ELR (cell line): ENCODE measurements around the gene CDC42SE2.
"Not testable (repeated sequence)": the region's sequence is repeated elsewhere in the genome, so short reads cannot be mapped to it uniquely, and the experiment has no call there.

Experiments used
- DNase-seq: peaks from one replicate; pipeline ENCODE4 v3.0.0-alpha.2; 2015; ENCODE audit warnings: low read depth

Gene CDC42SE2

DNA sequence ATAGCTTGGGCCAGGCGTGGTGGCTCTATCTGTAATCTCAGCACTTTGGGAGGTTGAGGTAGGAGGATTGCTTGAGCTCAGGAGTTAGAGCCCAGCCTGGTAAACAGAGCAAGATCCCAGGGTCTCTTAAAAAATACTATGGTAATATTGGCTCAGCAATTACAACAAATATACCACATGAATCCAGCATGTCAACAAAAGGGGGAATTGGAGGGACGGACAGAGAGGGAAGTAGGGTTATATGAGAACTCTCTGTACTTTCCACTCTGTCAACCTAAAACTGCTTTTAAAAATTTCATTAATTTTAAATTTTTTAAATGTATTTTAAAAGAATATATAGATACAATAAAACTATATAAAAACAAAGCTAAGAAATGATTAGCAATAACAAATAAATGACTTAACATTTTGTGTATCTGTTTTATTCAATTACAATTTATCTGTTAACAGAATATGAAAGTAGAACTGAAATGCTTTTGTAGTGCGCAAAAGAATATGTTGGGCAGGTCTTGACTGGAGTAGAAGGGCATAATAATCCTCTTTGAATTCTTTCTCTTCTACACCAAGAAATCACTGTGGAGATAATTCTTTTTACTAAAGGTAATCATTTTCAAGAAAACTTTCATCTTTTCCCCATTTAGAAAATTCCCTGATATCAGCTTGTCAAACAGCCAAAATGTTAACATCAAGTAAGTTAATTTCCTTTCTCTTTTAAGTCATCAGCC is 12.9 kb upstream of the CDC42SE2 start:
- DNase-seq: no peak

DNA sequence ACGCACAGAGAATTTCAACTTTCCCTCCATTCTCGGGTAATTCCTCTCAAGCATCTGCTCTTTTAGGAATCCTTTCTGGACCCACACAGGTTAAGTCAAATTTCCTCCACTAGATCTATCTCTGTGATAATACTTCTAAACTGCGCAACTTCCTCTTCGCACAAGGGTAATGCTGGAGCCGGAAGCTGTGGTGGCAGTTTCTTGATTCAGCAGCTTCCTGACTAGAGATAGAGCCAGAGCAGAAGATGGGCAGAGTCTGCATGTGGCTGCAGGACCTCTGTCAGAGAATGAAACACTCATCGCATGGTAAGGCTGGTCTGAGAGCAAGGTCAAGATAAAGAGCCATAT is 11.1 kb upstream of the CDC42SE2 start:
- DNase-seq: no peak

DNA sequence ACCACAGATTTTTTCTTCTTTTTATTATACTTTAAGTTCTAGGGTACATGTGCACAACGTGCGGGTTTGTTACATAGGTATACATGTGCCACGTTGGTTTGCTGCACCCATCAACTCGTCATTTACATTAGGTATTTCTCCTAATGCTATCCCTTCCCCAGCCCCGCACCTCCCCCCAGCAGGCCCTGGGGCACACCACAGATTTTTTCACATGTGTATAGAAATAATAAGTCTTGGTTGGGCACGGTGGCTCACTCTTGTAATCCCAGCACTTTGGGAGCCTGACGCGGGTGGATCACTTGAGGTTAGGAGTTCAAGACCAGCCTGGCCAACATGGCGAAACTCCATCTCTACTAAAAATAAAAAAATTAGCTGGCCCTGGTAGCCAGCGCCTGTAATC is 9.8 kb upstream of the CDC42SE2 start:
- DNase-seq: not testable (repeated sequence)

DNA sequence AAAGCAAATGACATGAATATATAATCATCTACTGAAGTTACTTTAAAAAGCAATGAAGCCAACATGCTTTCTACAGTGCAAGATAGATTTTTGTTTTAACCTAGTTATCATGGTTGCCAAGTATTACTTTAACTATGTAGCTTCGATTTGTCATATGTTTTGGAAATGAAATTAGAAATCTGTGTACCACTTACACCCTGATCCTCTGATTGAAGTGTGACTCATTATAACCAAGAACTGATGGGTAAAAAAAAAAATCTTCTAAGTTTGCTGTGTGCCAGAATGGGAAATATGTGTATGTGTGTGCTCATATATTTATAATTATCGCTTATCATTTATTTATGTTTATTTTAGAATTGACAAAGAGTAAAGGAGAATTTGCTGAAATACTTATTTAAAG is 9.1 kb upstream of the CDC42SE2 start:
- DNase-seq: no peak

DNA sequence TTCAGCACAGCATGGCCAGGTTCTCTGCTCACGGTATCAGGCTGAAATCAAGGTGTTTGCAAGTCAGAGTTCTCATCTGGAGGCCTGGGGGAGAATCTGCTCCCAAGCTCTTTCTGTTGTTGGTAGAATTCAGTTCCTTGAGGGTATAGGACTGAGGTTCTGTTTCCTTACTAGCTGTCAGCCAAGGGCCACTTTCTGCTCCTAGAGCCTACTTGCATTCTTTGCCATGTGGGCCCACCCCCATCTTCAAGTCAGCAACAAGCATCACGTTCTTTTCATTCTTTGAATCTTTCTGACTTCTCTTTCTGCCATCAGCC is 7.4 kb upstream of the CDC42SE2 start:
- DNase-seq: no peak

DNA sequence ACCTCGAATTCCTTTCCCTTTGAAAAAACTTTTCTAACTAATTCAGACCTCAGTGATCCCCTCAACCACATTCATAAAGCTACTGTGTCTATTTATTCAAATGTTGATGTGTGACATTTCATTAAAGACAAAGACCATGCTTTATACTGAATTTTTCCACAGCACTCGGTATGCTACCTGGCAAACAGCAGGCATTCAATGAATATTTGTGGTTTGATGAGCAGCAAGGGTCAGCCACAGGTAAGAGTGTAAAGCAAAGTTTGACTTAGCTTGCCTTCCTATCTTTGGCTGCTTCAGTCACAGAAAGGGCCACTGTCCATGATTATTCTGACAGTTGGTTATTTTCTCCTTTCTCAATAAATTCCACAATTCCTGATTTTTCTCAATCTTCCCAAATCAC is 5.1 kb upstream of the CDC42SE2 start:
- DNase-seq: no peak

DNA sequence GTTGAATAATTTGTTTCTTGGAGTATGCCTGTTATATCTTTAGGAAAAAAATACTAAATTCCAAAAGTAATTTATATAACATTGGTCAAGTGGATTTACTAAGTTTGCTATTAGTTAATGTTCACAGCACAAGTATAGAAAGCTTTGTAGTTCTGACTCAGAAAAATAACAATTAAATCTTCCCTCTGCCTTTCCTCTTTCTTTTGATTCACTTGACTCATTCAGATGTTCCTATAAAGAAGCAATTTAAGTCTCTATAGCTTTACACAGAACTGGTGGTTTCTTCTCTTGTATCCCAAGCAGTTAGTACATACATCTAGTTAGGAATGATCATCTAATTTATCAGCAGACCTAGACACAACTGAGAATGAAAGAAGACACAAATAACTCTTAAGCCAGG is 4.5 kb upstream of the CDC42SE2 start:
- DNase-seq: no peak

DNA sequence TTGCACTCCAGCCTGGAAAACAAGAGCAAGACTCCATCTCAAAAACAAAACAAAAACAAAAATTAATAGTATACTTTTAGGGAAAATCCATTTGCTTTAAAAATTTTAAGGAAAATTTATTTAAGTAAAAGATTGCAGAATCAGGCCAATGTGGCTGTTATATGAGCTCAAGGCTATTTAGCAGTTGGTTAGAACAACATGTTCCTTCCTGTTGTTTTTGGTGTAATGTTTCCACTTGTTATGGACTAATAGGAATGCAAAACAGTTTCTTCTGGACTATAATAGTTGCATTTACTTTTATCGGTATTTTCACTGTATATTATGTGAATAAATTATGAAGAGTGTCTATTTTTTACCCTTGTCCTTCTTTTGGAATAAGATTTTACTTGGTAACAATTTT is 3.0 kb upstream of the CDC42SE2 start:
- DNase-seq: no peak

DNA sequence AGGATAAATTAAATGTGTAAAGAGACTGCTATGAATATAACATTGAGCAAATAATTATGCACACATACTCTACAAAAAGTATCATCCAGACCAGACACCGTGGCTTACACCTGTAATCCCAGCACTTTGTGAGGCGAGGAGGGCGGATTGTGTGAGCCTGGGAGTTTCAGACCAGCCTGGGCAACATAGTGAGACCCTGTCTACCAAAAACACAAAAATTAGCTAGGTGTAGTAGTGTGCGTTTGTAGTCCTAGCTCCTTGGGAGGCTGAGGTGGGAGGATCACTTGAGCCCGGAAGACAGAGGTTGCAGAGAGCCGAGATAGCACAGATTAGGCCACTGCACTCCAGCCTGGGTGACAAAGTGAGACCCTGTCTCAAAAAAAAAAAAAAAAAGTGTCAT is 2.4 kb upstream of the CDC42SE2 start:
- no peak for DNase-seq

DNA sequence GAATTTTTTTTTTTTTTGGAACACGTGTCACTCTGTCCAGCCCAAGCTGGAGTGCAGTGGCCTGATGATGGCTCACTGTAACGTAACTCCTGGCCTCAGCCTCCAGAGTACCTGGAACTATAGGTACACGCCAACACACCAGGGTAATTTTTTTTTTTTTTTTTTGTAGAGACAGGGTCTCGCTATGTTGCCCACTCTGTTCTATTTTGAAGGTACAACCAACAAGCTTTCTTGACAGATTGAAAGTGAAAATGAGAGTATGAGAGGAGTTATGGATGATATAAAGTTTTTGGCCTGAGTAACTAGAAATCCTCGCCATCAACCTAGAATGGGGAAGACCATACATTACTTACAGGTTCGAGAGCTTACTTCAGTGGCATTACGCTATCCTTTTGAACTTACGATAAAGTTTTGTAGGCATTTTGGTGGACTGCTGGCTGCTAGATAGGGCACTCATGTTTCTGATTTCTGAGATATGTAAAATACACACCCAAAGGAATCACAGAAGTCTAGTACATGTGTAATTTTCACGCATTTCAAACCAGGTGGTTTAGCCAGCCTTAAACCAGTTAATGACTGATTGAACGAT is 806 bp upstream of the CDC42SE2 start:
- peak; percentile 43 for DNase-seq

DNA sequence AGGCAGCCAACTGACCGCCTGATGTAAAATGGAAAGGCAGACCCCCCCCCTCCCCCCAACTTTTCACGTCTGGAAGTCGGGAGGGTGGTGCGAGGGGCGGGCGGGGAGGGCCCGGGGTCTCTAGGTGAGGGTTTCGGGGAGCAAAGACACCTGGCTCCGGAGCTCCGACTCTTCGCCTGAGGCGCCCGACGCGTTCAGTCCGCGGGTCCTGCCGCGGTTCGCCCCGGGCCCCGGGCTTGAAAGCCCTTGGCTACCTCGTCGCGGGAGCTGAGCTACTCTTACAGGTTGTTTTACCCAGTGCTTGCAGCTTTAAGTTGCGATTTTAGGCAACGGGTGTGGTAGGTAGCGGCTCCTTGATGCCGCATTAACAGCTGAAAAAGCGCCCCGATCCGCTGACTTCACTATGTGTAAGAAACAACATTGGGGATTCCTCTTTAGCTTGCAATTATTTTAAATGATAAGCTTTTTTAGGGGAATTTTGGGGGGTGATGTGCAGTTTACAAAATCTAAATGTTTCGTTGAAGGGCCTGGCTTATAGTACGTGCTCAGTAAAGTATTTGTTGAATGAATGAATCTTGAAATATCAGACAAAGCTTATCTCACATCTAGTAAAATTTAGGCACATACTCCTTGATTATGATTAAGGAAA is 722 bp downstream of the CDC42SE2 start:
- peak; percentile 52 for DNase-seq

DNA sequence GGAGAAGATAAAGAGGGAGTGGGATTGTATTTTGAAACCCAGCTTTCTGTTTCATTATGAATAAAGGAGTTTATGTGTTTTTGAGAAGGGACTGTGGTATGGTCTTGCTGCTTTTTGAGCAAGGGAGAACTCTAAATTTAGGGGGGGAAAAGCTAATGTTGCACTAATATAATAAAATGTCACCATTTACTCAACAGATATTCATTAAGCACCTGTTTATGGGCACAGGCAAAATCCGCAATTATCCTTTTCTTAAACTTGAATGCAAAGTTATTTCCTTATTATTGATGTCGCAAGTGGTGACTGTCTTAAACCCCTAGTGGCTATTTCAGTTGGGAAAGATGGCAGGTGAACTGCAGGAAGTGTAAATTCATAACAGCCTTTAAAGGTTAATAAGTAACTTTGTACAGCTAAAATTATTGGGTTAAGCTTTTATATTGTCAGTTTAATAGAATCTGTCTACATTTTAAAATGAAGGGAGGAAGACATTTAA is 1.5 kb downstream of the CDC42SE2 start:
- peak; percentile 68 for DNase-seq

DNA sequence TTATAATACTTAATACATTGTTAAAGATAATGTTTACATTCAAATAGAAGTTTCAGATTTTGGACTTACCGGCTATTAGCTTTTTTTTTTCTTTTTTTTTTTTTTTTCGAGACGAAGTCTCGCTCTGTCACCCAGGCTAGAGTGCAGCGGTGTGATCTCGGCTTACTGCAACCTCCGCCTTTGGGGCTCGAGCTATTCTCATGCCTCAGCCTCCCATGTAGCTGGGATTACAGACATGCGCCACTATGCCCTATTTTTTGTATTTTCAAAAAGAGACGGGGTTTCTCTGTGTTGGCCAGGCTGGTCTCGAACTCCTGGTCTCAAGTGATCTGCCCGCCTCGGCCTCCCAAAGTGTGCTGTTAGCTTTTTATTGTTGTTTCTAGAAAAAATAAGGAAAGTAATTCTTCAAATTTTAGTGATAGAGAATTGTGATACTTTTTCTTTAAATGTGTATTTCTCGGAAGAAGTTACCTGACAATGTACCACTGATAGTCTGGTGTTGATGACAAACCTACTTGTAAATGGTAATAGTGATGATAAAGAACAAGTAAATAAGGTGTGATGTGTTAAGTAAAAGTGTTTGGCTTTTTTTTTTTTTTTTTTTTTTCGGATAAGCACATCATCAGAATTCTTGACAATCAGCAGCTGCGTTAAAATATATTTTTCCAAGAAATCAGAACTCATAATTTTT is 2.7 kb downstream of the CDC42SE2 start:
- DNase-seq: no peak

DNA sequence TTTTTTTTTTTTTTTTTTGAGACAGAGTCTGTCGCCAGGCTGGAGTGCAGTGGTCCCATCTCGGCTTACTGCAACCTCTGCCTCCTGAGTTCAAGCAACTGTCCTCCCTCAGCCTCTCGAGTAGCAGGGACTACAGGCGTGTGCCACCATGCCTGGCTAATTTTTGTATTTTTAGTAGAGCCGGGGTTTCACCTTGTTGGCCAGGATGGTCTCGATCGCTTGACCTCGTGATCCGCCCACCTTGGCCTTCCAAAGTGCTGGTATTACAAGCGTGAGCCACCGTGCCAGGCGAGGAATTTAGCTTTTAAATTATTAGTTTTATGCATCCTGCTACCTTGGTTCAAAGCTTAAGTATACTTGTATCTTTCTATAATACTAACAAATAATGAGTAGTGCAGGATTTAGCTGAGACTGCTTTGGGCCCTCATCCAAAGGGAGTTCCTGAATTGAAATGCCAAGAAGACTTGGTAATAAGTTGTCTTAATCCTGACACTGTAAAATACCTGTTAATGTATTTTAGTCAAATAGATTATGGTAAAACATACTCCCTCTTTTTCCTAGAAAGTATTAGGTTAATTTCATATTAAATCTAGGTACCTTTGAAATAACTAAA is 5.0 kb downstream of the CDC42SE2 start:
- no peak for DNase-seq

DNA sequence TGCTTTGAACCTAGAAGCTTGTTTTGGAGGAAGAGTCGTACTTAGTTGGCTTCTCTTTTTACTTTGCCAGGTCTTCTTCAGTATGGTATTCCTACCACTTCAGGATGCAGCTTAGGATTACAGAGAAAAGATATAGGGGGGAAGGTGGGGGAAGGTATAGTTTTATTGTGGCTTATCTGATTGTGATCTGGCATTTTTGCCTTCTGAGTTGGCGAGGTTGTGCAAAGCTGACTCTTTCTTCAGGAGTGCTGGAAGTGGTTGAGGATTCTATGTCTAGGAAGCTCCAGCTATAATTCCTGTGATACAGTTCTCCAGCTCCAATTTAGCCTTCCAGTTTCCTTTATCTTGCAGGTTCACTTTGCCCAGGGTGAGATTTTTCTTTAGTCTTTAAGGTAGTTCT is 7.0 kb downstream of the CDC42SE2 start:
- DNase-seq: peak; percentile 88

DNA sequence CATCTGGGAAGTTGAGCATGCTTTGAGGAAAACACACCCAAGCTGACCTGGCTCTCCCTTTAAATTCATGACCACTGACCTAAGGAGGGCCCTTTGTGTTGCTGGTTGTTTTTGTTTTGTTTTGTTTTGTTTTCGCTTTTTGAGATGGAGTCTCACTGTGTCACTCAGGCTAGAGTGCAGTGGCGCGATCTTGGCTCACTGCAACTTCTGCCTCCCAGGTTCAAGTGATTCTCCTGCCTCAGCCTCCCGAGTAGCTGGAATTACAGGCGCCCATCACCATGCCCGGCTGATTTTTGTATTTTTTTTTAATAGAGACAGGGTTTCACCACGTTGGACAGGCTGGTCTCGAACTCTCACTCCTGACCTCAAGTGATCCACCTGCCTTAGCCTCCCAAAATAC is 8.0 kb downstream of the CDC42SE2 start:
- DNase-seq: not testable (repeated sequence)

DNA sequence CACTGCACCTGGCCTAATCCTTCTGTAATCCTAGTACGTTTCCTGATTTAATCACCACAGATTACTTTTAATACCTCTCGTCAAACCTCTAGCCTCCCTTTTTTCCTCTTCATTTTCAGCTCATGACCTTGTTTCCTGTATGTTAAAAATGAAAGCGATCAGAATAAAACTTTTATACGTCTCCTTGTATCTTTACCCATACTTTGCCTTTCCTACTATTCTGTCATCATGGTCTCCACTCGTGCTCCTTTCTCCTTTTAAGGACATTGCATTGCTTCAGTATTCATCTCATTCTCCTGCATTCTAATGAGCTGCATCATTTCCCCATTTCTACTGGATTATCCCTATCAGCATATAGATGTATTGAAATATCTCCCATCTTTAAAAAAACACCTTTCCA is 8.5 kb downstream of the CDC42SE2 start:
- DNase-seq: peak; percentile 27

DNA sequence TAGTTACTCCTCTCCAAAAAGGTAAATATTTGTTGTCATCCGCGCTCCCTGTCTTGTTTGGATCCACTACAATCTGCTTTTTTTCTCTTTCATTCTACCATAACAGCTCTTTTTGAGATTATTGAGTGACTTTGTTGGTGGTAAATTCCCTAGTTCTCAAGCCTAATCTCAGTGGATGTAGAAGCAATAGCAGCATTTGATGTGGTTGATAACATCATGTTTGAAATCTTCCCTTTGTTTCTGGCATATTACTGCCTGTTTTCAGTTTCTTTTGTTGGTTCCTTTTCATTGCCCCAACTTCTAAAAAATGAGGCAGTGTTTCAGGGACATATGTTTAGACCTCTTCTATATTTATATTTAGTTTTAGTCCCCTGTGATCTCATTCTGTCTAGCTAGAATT is 8.9 kb downstream of the CDC42SE2 start:
- no peak for DNase-seq

DNA sequence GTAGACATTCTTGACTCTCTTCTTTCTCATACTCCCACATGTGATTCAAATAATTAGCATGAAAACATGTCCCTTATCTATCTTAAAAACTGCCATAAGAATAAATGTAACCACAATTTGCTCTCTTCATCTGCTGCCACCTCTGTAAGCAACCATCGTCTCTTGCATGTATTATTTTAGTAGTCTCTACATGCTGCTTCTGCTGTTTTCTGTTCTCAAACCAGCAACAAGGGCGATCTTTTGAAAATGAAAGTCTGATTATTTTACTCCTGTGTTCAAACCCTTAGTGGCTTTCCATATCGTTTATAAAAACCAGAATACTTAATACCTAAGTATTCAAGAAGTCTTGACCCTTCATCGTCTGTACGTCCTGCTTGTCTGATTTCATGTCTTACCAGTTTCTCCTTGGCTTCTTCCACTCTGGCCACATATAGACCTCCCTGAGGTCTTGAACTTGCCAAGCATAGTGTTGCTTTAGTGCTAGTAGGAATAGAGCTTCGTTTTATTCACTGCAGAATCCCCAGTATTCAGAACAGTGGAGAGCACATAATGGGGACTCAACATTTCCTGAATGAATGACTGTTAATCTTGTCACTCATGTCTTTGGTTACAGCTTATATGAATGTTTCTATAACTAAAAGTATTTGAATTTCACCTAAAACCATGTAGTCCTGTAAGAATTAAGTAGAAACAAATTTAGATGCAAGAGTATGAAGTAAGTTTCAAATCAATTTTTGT is 10.6 kb downstream of the CDC42SE2 start:
- no peak for DNase-seq

DNA sequence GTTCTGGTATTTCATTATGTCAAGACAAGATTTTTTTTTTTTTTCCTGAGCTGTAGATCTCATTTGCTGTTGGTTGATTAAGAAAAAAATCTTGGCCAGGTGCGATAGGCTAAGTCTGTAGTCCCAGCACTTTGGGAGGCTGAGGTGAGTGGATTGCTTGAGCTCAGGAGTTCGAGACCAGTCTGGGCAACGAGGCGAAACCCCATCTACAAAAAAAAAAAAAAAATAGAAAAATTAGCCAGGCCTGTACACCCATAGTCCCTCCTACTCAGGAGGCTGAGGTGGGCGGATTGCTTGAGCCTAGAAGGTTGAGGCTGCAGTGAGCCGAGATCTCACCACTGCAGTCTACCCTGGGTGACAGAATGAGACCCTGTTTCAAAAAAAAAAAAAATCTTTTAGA is 12.2 kb downstream of the CDC42SE2 start:
- no peak for DNase-seq

DNA sequence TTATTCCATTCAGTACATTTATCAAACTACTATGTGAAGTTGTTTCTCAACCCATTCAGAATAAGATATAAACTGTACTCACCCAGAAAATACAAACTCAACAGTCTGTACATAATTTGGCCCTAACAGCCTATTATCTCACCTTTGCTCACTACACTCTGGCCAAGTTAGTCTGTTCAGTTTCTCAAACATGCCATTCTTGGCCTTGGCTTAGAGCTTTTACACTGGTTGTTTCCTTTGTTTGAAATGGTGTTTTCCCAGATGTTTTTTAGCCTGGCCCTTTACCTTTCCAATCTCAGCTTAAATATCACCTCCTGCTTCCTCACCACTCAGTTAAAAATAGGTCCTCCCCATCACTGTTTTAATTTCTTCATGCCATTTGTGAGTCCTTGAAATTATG is 13.6 kb downstream of the CDC42SE2 start:
- DNase-seq: no peak
